Fibroblast of mammary gland (primary cell): Measurements from ENCODE around the gene RGS6.
A peak's percentile ranks its signal among the peaks of the same experiment; 100 is the strongest.

Source experiments
- DNase-seq: peaks from one replicate; pipeline ENCODE4 v3.0.0-alpha.2; 2010; ENCODE audit warnings: low read depth
- H3K4me3 ChIP-seq: 2 replicates; pipeline ENCODE4 v1.5.1; 2011; ENCODE audit warnings: low read depth, mild to moderate bottlenecking, low read length, moderate library complexity; ENCODE audit not compliant: control insufficient read depth
- TF ChIP-seq, protein P1 (sequence below): conservative IDR thresholded peaks from 2 replicates; pipeline ENCODE4 v1.5.1; 2011; ENCODE audit warnings: low read depth, low read length, inconsistent platforms; ENCODE audit not compliant: control insufficient read depth, insufficient read depth

The RGS6 gene

DNA sequence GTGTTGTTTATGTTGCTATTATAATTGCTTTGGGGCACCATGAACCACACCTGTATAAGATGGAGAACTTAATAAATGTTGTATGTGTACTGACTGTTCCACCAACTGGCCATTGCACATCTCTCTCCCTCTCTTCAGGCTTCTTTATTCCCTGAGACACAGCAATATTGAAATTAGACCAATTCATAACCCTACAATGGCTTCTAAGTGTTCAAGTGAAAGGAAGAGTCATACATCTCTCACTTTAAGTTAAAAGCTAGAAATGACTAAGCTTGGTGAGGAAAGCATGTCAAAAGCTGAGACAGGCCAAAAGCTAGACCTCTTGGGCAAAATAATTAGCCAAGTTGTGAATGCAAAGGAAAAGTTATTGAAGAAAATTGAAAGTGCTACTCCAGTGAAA lies 373.3 kb downstream of the RGS6 start:
- H3K4me3 ChIP-seq = no peak overlapping the region
- DNase-seq = no peak
- TF ChIP-seq, protein P1, sequence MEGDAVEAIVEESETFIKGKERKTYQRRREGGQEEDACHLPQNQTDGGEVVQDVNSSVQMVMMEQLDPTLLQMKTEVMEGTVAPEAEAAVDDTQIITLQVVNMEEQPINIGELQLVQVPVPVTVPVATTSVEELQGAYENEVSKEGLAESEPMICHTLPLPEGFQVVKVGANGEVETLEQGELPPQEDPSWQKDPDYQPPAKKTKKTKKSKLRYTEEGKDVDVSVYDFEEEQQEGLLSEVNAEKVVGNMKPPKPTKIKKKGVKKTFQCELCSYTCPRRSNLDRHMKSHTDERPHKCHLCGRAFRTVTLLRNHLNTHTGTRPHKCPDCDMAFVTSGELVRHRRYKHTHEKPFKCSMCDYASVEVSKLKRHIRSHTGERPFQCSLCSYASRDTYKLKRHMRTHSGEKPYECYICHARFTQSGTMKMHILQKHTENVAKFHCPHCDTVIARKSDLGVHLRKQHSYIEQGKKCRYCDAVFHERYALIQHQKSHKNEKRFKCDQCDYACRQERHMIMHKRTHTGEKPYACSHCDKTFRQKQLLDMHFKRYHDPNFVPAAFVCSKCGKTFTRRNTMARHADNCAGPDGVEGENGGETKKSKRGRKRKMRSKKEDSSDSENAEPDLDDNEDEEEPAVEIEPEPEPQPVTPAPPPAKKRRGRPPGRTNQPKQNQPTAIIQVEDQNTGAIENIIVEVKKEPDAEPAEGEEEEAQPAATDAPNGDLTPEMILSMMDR = no peak

DNA sequence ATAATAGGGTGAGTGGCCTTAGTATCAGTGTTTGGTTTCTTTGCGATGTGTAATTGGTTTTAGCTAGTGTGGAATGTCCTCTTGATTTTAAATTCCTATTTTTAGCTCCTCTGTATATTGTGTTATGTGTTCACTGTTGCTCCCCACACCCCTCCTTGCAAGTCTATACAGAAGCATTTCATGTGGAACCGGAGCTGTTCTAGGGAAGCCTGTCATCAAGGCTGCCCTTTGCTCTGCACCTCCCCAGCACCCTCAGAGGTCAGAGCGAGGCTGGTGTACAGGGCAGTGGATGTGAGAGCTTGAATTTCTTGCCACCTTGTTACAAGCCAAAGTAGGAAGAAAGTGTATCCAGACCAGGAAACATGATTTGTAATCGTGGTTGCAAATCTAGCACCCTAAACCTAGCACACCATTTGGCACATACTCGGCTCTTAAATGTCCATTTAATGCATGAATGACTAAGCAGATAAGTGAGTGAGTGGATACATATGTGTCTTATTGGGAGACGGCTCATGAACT lies 376.8 kb downstream of the RGS6 start:
- TF ChIP-seq, protein P1 = no peak
- no peak overlapping the region for H3K4me3 ChIP-seq
- no peak for DNase-seq

DNA sequence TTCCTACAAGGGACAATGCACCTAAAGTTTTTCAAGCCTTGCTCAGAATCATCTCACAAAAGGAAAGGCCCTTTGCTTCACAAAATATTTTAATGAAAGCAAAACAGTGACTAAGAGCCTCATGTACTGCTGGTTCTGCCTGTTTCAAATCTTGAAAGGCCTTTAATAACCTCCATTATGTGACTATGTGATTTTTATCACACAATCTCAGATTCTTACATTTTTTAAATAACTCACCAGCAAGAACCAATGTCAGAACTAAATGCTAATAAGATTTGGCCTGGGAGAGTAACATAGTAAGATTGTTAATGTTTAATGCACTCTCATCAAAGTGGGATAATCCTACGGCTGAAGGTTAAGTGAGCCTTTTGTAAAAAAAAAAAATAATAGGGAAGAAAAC lies 378.9 kb downstream of the RGS6 start:
- no peak for DNase-seq
- TF ChIP-seq, protein P1 = no peak
- no peak overlapping the region for H3K4me3 ChIP-seq

DNA sequence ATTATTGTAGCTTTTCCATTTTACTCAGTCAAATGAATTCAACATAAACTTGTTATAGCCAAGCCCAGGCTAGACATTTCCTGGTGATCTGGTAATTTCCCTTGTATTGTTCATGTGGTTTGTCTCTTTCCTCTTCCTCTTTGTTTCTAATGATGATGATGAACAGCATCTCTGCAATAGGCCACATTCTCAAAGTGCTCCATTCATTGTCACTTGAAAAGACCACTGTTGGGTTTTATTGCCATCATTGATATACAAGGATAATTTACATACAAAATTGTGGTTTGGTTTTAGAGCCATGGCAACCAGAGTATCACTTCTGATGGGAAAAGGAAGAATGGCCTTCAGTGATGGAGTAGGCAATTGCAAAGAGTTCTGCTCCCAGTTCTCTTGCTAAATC lies 379.3 kb downstream of the RGS6 start:
- no peak for DNase-seq
- TF ChIP-seq, protein P1 = no peak
- H3K4me3 ChIP-seq = no peak overlapping the region

DNA sequence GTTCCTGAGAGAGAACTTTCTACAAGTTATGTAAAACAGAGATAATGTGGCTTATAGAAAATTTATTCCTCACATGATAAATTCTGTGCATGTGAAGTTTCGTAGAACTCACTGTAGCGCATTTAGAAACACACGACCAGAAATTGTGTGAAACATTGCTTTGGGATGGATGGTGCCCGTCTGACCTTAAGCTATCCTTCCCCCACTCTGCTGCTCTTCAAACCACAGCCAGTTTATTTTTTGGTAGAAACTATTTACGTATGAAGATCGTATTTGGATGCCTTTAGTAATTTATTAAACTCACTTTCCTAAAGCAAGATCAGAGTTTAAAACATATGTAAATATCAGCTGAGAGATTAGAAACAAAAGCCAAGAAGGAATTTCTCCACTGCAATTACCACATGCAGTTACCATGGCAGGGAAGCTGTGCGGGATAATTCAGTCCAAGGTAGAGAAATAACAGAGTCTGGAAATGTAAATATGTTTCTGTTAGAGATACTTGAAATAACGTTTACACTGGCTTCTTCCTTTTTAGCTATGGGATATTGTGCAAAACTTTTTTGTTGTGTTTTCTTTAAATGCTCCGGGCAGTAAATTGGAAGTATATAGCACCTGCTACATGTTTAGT lies 382.7 kb downstream of the RGS6 start:
- no peak for DNase-seq
- TF ChIP-seq, protein P1 = no peak
- no peak overlapping the region for H3K4me3 ChIP-seq

DNA sequence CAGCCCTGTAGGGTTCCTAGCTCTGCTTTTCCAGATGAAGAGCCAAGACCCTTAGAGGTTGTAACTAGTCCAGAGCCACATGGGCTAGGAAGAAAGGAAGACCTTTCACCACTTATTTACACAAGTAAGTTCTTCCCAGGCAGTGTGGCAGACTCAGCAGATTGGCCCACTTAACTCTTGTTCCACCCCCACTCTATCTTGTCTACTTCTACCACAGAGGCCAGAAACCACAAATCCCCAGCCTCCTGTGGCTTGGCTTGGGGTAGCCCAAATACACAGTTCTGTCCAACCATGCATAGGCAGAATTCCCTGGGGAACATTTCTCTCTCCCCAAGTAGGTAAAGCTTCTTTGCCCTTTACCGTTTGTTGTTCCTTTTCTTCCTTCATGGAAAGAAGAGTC lies 383.5 kb downstream of the RGS6 start:
- peak; percentile 2 for DNase-seq
- TF ChIP-seq, protein P1 = no peak
- no peak overlapping the region for H3K4me3 ChIP-seq
